GM12872 (cell line): ENCODE data around the gene TFDP1.

Experiments
- CTCF ChIP-seq: IDR thresholded peaks from 3 replicates; pipeline ENCODE4 v1.5.1; 2011; ENCODE audit warnings: low read depth, mild to moderate bottlenecking, low read length, moderate library complexity; ENCODE audit not compliant: insufficient read depth

The TFDP1 gene

DNA sequence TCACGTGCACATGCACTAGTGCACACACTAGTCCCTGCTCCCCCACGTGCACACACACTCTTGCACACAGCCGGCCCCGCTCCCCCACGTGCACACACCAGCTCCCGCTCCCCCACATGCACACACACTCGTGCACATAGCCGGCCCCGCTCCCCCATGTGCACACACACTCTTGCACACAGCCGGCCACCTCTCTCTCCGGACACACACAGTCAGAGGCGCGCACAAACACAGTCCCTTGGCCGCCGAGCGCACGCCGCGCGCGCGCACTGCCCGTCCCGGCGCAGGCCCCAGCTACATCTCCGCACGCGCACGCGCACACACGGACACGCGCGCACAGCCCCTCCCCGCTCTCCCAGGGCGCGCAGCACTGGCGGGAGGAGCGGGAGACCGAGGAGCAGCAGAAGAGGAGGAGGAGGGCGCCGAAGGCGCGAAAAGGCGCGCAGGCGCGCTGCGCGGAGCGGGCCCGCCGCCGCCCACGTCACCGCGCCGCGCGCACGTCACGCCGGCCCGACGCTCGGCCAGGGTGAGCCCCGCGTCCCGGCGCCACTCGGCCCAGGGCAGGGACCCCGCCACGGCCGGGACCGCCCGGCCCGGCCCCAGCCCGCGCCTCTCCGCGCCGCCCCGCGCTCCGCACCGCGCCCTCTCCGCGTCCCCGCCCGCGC lies at the start of gene TFDP1:
Gene TFDP1, plus strand, starts transcription at position 549 of the 665 bp plus-strand sequence. CDS start 1,085 bp downstream, outside the sequence.
- TF ChIP-seq CTCF: no peak

DNA sequence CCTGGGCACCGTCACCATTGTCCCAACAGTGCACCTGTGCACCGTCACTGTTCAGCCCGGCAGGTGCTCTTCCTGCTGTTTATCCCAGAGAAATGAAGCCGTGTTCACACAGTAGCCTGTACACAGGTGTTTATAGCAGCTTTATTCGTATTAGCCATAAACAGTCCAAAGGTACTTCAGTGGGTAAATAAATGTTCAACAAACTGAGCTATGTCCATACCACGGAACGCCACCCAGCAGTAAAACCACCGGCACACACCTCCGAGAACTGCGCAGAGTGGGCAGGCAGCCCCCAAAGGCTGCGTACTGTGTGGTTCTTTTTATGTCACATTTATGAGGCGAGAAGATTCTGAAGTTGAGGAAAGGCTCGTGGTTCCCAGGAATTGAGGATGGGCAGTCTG lies 49.2 kb upstream of the TFDP1 start:
- no peak for TF ChIP-seq CTCF

DNA sequence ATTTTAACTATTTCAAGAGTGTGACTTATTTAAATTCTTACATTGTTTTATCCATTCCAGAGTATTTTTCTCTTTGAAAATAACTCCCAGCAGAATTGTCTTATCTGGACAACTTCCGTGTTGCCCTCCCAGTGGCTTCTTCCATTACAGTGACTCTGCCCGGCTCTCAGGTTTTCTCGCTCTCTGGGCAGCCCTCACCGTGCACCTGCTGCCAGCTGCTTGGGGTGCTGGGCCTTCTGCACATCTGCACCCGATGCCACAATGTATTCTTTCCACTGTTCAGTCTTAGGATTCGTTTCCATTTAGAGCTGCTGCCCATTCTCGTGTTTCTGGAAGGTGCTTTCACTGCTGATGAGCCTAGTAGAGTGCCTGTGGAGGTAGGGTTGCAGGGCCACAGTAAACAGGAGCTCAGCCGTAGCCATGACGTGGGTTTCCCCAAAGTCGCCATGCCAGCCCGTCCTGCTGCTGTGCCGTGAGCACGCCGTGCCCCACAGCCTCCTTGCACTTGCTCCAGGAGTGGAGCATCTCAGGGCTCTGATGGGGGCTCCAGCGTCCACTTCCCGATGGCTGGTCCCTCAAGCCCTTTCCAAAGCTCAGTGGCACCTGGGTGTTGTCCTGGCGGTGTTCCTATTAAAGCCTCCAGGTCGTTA lies 48.0 kb upstream of the TFDP1 start:
- no peak for TF ChIP-seq CTCF

DNA sequence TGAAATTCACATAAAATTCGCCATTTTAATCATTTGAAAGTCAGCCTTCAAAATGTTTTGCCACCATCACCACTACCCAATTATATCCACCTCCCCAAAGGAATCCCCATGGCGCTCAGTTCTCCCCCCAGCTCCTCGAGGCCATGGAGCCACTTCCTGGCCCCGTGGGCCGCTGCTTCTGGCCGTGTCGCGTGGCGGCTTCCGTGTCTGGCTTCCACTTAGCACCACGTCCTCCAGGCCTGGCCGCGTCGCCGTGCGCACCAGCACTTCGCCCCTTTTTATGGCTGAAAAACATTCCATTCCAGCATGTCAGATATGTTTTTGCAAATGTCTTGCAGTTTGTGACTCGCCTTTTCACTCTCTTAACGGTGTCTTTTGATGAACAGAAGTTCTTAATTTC lies 47.3 kb upstream of the TFDP1 start:
- no peak for TF ChIP-seq CTCF

DNA sequence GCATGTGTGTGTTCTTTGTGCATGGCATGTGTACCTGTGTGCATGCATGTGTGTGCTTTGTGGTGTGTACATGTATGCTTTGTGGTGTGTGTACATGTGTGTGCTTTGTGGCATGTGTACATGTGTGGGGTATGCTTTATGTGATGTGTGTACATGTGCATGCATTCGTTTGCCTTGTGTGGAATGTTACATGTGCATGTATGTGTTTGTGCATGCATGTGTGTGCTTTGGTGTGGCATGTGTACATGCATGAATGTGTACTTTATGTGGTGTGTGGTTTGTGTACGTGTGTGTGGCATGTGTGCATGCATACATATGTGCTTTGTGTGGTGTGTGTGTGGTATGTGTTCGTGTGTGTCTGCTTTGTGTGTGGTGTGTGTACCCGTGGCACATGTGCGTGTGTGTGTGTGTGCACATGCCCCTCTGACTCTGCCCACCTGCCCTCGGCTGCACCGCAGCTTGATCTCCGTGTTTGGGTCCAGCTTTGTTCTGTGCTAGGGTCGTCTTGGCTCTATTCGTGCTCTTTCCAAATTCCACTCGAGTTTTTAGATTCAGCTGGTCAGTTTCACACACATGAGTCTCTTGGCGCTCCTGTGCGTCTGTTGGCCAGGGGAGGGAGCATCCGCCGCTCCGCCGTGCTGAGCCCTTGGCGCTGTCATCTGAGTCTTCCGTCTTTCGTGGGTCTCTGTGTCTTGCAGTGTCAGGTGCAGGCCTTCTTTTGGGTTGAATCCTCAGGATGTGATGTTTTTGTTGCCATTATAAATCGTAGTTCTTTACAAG lies 46.5 kb upstream of the TFDP1 start:
- no peak for TF ChIP-seq CTCF

- TF ChIP-seq CTCF: no peak
Measured at GRCh38 chr13:113538689-113539058, 45.9 kb upstream of the TFDP1 start.

GRCh38 chr13:113539176-113539575 lies 45.4 kb upstream of the TFDP1 start:
- no peak for TF ChIP-seq CTCF
